NCI-H1436 (cell line): Measurements from ENCODE around the gene IGSF3.
"Not testable (repeated sequence)": the region's sequence is repeated elsewhere in the genome, so short reads cannot be mapped to it uniquely, and the experiment has no call there.

Experiments
- DNase-seq: peaks from one replicate; lab custom pipeline; 2025; lab: John Stamatoyannopoulos, UW

IGSF3 gene

GRCh38 chr1:116629441-116629840 is 38.1 kb downstream of the IGSF3 start:
- not testable (repeated sequence) for DNase-seq

- no peak for DNase-seq
Observed at GRCh38 chr1:116628448-116628847, 39.1 kb downstream of the IGSF3 start.

- not testable (repeated sequence) for DNase-seq
Observed at GRCh38 chr1:116627357-116627756, 40.2 kb downstream of the IGSF3 start.

- not testable (repeated sequence) for DNase-seq
Observed at GRCh38 chr1:116626915-116627314, 40.6 kb downstream of the IGSF3 start.

- not testable (repeated sequence) for DNase-seq
Observed at GRCh38 chr1:116625155-116625554, 42.4 kb downstream of the IGSF3 start.

GRCh38 chr1:116624040-116624439 is 43.5 kb downstream of the IGSF3 start:
- DNase-seq = no peak

GRCh38 chr1:116622496-116622895 is 45.0 kb downstream of the IGSF3 start:
- DNase-seq = not testable (repeated sequence)

GRCh38 chr1:116621756-116622155 is 45.8 kb downstream of the IGSF3 start:
- DNase-seq = not testable (repeated sequence)

GRCh38 chr1:116620392-116620791 is 47.1 kb downstream of the IGSF3 start:
- DNase-seq = not testable (repeated sequence)

GRCh38 chr1:116619106-116619505 is 48.4 kb downstream of the IGSF3 start:
- DNase-seq = not testable (repeated sequence)

GRCh38 chr1:116617808-116618207 is 49.7 kb downstream of the IGSF3 start:
- not testable (repeated sequence) for DNase-seq

GRCh38 chr1:116613825-116614224 is 53.7 kb downstream of the IGSF3 start:
- DNase-seq = not testable (repeated sequence)

- not testable (repeated sequence) for DNase-seq
Observed at GRCh38 chr1:116609801-116610371, 57.6 kb downstream of the IGSF3 start.

- DNase-seq = not testable (repeated sequence)
Observed at GRCh38 chr1:116608841-116609240, 58.7 kb downstream of the IGSF3 start.

GRCh38 chr1:116608151-116608550 is 59.4 kb downstream of the IGSF3 start:
- not testable (repeated sequence) for DNase-seq

- DNase-seq = not testable (repeated sequence)
Observed at GRCh38 chr1:116607463-116607862, 60.1 kb downstream of the IGSF3 start.

- not testable (repeated sequence) for DNase-seq
Observed at GRCh38 chr1:116606067-116606466, 61.5 kb downstream of the IGSF3 start.

- no peak for DNase-seq
Observed at GRCh38 chr1:116605315-116605714, 62.2 kb downstream of the IGSF3 start.

- DNase-seq = not testable (repeated sequence)
Observed at GRCh38 chr1:116604408-116604807, 63.1 kb downstream of the IGSF3 start.

GRCh38 chr1:116603646-116604045 is 63.9 kb downstream of the IGSF3 start:
- DNase-seq = not testable (repeated sequence)

GRCh38 chr1:116599369-116599768 is 68.2 kb downstream of the IGSF3 start:
- DNase-seq = not testable (repeated sequence)

- DNase-seq = not testable (repeated sequence)
Observed at GRCh38 chr1:116598420-116599036, 69.0 kb downstream of the IGSF3 start.

GRCh38 chr1:116597388-116597787 is 70.1 kb downstream of the IGSF3 start:
- not testable (repeated sequence) for DNase-seq
